ENCODE results near the gene RHOU.

RHOU gene

GRCh38 chr1:228739826-228740225, 4.5 kb downstream of the RHOU start:
- no peak for DNase-seq

DNA sequence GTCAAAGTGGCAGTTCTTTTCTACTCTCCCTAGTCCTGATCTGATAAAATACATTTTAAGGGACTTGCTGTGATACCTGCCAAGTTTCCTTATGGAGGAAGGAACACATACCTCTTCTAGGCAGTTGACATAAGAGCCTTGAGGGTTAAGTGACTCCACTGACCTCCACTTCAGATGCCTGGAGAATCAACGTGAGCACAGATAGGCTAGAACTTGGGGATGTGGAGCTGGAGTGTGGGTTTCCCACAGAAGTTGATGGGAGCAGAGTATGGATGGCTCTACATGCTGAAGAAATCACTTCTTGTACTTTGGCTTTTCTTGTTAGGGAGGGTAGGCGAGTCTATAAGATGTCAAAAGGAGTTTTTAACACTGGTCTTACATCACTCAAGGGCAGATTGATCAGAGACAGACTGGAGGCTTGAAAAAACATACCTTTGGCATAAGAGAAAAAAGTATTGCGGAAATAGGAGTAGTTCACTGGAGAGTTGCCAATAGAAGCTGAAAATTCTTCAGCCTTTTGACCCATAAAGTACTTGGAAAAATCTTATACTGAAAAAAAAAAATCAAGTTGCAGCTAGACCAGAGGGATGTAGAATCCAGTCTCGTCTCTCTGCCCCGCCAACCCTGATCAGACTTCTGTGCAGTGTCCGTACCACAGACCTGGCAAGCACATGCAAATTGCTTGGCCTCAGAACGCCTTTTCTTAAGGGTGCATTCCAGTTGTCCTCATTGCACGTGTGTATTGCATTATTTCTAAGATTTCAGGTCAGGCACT, 5.5 kb downstream of the RHOU start:
- no peak for DNase-seq

DNA sequence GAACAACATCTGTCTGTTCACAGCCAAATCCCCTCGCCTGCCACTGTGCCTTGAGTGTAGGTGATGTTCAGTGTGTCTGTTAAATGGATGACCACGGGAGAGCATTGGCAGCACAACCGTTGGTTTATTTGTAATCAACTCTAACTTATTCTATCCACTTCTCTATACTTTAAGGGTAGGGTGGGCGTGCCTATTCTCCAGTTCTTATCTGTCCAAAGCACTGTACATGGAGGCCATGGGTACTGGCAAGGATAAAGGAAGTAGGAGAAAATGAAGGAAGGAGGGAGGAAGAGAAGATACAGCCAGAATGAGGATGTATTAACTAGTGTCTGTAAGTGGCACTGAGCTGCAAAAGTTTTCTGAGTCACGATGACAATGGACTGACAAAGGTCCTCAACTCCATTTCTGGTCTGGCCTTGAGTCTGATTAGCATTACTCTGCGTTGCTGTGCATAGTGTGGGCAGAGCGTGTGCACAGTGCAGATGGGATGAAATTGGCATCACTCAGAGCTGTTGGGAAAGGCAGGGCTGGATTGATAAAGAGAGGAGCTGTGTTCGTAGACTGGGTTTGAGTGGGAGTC, 7.1 kb downstream of the RHOU start:
- no peak for DNase-seq

GRCh38 chr1:228743405-228743804, 8.1 kb downstream of the RHOU start:
- DNase-seq, result no peak

DNA sequence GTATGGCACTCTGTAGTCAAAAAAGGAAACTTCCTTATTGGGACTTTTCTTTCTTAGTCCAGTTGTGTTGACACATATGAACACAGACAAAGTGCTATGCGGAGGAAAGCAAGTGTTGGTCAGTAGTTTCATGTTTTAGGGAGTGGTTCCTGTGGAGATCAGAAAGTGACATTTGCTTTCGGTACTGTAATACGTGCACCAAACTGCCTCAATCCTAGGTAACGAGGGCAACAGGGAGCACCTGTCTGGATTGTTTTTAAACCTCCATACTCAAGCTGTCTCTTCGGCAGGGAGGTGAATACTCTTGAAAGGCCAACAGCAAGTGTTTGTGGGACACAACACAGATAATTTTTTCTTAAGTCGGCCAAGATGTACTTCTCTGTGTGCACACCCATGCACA, 9.1 kb downstream of the RHOU start:
- DNase-seq, result no peak

DNA sequence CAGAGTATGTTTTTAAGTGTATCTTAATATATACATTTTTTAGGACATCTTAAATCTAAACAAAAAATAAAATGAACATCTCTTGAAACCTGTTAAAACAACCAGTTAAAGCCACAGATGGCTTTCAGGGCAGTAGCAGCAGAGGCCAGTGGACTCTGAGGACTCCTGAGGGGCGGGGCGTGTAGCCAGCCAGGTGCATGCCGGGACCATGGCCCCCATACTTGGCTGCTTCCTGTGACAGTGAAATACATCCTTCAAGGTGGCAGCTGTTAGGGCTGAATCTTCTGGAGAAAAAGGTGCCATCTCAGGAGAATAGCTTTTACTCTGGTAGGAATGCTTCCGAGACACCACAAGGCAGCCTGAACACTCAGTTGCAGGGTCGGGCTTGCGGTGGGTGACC, 9.6 kb downstream of the RHOU start:
- DNase-seq, result no peak

- no peak for DNase-seq
Measured at GRCh38 chr1:228745497-228745896, 10.2 kb downstream of the RHOU start.

GRCh38 chr1:228747301-228747935, 12.1 kb downstream of the RHOU start:
- no peak for DNase-seq

GRCh38 chr1:228748029-228748428, 12.8 kb downstream of the RHOU start:
- DNase-seq, result no peak

GRCh38 chr1:228748431-228748830, 13.2 kb downstream of the RHOU start:
- DNase-seq, result no peak

DNA sequence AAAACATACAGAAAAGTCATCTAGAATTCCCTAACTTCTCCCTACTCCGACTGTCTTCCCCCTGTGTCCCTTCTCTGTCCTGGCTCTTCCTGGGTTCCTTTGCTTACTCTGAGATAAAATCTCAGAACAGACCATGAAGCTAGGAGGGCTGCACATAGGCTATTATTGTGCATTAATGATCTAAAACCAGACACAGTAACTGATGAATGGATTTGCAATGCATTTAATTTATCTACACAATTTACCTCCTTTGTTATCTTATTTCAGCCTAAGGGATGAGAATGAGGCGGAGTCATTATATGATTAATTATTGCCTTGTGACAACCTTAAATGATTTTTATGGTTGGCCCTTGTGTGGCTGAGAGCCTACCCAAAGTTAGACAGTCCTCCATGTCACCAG, 14.5 kb downstream of the RHOU start:
- no peak for DNase-seq

- DNase-seq, result no peak
Measured at GRCh38 chr1:228750915-228751314, 15.6 kb downstream of the RHOU start.

DNA sequence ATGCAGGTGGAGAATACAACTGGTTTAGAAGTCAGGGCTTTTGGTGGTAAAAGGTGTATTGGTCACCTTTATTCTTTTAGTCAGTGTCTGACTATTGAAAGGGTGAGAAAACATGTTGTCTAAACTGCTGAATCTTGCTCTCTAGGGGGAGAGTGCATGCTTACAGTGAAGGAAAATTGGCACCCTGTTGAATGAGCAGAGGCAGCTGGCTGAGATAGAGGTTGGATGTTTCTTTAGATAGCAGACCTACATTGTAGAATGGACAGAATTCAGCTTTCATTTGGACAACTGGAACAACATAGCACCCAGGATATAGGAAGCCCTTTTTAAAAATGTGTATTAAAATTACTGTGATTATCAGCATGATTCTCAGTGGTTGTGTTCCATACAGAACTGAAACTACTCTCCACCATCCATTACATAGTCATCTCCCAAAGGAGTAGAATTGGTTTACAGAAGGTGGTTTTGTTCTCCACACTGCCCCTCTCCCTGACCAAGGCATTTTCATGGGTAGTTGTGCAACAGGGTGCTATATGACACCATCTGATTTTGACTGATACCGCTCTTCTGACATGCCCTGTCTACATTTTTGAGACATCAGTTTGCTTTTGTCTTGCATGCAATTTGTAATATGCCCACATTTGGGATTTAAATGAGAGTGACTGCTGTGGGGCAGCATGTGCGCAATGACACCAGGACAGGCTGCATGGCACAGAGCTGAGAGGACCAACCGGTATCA, 16.2 kb downstream of the RHOU start:
- no peak for DNase-seq

DNA sequence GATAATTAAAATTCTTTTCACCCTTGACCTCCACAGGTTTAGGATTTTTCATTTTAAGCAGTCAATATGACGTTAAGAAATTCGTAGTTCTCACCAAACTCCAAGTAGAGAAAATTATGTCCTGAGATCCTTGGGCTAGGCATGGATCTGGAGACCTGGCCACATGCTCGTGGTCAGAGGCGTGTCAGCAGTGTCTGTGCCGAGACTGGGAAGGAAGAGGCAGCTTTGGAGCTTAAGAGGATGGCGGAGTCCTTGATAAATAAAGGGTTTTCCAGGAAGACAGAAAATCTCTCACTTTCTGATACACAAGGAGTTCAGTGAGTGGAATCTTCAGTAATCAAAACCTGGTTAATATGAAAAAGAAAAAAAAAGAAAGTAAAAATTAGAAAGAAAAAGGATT, 17.0 kb downstream of the RHOU start:
- no peak for DNase-seq

GRCh38 chr1:228752675-228753265, 17.5 kb downstream of the RHOU start:
- no peak for DNase-seq

DNA sequence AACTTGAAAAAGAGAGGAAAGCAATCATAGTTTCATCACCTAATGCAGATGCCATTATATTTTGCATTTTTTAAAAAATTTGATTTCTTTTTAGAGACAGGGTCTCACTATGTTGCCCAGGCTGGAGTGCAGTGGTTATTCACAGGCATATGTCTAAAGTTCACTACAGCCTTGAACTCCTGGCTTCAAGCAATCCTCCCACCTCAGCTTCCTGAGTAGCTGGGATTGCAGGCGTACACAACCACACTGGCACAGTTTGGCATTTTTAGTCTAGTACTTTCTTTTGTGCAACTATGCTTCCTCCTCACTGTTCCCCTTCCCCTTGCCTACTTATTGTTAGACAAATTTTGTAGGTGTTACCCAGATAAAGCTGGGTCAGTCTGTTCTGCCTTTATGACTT, 18.0 kb downstream of the RHOU start:
- no peak for DNase-seq

- DNase-seq, result no peak
Measured at GRCh38 chr1:228753786-228754360, 18.6 kb downstream of the RHOU start.

- DNase-seq, result no peak
Measured at GRCh38 chr1:228754646-228755268, 19.5 kb downstream of the RHOU start.

- no peak for DNase-seq
Measured at GRCh38 chr1:228755800-228756199, 20.5 kb downstream of the RHOU start.

DNA sequence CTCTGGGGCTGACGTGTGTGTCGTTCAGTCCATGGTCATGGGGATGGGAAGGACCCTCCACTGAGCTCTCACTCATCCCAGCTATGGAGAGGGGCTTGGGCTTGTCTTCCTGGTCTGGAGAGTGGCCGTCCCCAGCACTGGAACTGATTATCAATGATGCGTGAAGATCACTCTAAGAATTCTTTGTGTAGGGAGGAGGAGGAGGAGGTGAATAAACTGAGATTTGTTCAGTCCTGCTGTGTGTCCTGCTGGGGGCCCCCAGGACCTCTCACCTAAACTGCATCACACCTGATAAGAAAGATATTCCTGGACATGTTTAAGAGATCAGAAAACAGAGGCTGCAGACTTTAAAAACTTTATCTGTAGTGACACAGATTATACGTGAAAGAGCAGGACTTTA, 21.2 kb downstream of the RHOU start:
- DNase-seq, result no peak

DNA sequence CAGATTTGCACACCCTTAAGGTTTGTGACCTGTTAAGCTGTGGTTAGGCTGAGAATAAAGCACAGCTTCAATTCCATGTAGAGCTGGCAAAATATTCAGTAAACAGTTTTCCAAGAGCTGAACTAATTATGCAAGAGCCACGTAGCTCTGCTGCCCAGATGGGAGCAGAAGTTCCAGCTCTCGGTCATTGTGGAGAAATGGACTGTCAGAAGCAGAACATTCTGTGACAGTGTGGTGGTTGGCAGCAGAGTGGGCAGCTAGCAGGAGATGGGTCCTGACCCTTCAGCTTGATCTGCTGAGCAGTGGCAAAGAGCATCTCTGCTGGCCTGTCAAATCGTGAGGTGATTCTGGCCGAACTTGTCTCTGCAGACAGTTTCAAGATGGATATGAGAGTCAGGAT, 23.2 kb downstream of the RHOU start:
- DNase-seq, result no peak

GRCh38 chr1:228760979-228761378, 25.7 kb downstream of the RHOU start:
- no peak for DNase-seq

GRCh38 chr1:228763561-228763960, 28.3 kb downstream of the RHOU start:
- no peak for DNase-seq

Data from amniotic stem cell (primary cell).